ENCODE results near the gene BCORL1. TPM values are rescaled to one million over a fixed set of nuclear protein-coding genes. Genes with fewer than 3 reads are reported as not detected.

BCORL1 gene
- total RNA-seq, 1 experiment from 2014 or later, result 0.47 TPM

GRCh38 chrX:130066975-130067615, 84.7 kb downstream of the BCORL1 start:
- Histone ChIP-seq H3K27ac (no peak overlapping the region), H3K9me3 (replicated peaks) (no peaks in the 10 kb centered on the region), H3K27me3 (replicated peaks) (no peaks in the 10 kb centered on the region), H3K4me3 (no peak overlapping the region), H3K4me1 (replicated peaks) (no peaks in the 10 kb centered on the region), H3K36me3 (peaks cover 34% of the 10 kb centered on the region)
- no peak for DNase-seq (ENCODE audit: low read depth in 1 of 2, low spot score in 2 of 2)

- no peaks in the 10 kb centered on the region for H3K9me3 ChIP-seq (replicated peaks)
- H3K4me1 ChIP-seq (replicated peaks), result no peaks in the 10 kb centered on the region
- H3K4me3 ChIP-seq, result no peak overlapping the region
- peaks cover 39% of the 10 kb centered on the region for H3K36me3 ChIP-seq
- no peaks in the 10 kb centered on the region for H3K27me3 ChIP-seq (replicated peaks)
- no peak overlapping the region for H3K27ac ChIP-seq
- no peak for DNase-seq (ENCODE audit: low read depth in 1 of 2, low spot score in 2 of 2)
Measured at GRCh38 chrX:130071611-130072344, 89.3 kb downstream of the BCORL1 start.

- Histone ChIP-seq H3K4me3 (no peak overlapping the region), H3K36me3 (peaks cover 39% of the 10 kb centered on the region)
- no peak for DNase-seq (ENCODE audit: low read depth in 1 of 2, low spot score in 2 of 2)
Measured at GRCh38 chrX:130072345-130072740, 89.9 kb downstream of the BCORL1 start.

GRCh38 chrX:130075777-130076176, 93.3 kb downstream of the BCORL1 start:
- H3K4me3 ChIP-seq, result no peak overlapping the region
- no peaks in the 10 kb centered on the region for H3K27me3 ChIP-seq (replicated peaks)
- H3K27ac ChIP-seq, result no peak overlapping the region
- no peaks in the 10 kb centered on the region for H3K9me3 ChIP-seq (replicated peaks)
- DNase-seq (ENCODE audit: low read depth in 1 of 2, low spot score in 2 of 2), result no peak
- 0 out of 2 replicates have a peak, but pooled peaks cover 6% of the 10 kb centered on the region for H3K4me1 ChIP-seq (replicated peaks)
- peaks cover 39% of the 10 kb centered on the region for H3K36me3 ChIP-seq

More at GRCh38 chrX:130072345-130072740, 89.9 kb downstream of the BCORL1 start:
- Histone ChIP-seq H3K4me1 (replicated peaks) (no peaks in the 10 kb centered on the region), H3K9me3 (replicated peaks) (no peaks in the 10 kb centered on the region), H3K27me3 (replicated peaks) (no peaks in the 10 kb centered on the region), H3K27ac (no peak overlapping the region)

GRCh38 chrX:130079824-130080406, 97.5 kb downstream of the BCORL1 start:
- DNase-seq (ENCODE audit: low read depth in 1 of 2, low spot score in 2 of 2), result peak in 1 of 2 experiments; percentile 42
- Histone ChIP-seq H3K27me3 (replicated peaks) (no peaks in the 10 kb centered on the region), H3K36me3 (peaks cover 40% of the 10 kb centered on the region), H3K4me1 (replicated peaks) (peaks cover 40% of the 10 kb centered on the region), H3K27ac (no peak overlapping the region), H3K9me3 (replicated peaks) (no peaks in the 10 kb centered on the region), H3K4me3 (no peak overlapping the region)

- no peaks in the 10 kb centered on the region for H3K27me3 ChIP-seq (replicated peaks)
- H3K4me1 ChIP-seq (replicated peaks), result peaks cover 49% of the 10 kb centered on the region
- H3K9me3 ChIP-seq (replicated peaks), result no peaks in the 10 kb centered on the region
- no peak for DNase-seq (ENCODE audit: low read depth in 1 of 2, low spot score in 2 of 2)
- H3K4me3 ChIP-seq, result no peak overlapping the region
- H3K27ac ChIP-seq, result no peak overlapping the region
- peaks cover 46% of the 10 kb centered on the region for H3K36me3 ChIP-seq
Measured at GRCh38 chrX:130080791-130081367, 98.4 kb downstream of the BCORL1 start.

- Histone ChIP-seq H3K36me3 (peaks cover 51% of the 10 kb centered on the region), H3K9me3 (replicated peaks) (no peaks in the 10 kb centered on the region), H3K27ac (peak overlapping the region; percentile 48; the same call in 1 of the 2 replicates), H3K4me3 (no peak overlapping the region), H3K4me1 (replicated peaks) (peaks cover 56% of the 10 kb centered on the region), H3K27me3 (replicated peaks) (no peaks in the 10 kb centered on the region)
- DNase-seq (ENCODE audit: low read depth in 1 of 2, low spot score in 2 of 2), result no peak
Measured at GRCh38 chrX:130081421-130082045, 99.1 kb downstream of the BCORL1 start.

GRCh38 chrX:130082244-130083106, 100.0 kb downstream of the BCORL1 start:
- H3K27ac ChIP-seq, result peak overlapping the region; percentile 48
- H3K4me1 ChIP-seq (replicated peaks), result peaks cover 64% of the 10 kb centered on the region
- H3K9me3 ChIP-seq (replicated peaks), result no peaks in the 10 kb centered on the region
- DNase-seq (ENCODE audit: low read depth in 1 of 2, low spot score in 2 of 2), result peak; percentile 77 to 82
- peak overlapping the region; percentile 10; the same call in 1 of the 2 replicates for H3K4me3 ChIP-seq
- peaks cover 49% of the 10 kb centered on the region for H3K36me3 ChIP-seq
- H3K27me3 ChIP-seq (replicated peaks), result no peaks in the 10 kb centered on the region

GRCh38 chrX:130083107-130083490, 100.7 kb downstream of the BCORL1 start:
- Histone ChIP-seq H3K4me3 (no peak overlapping the region), H3K27ac (no peak overlapping the region), H3K36me3 (peaks cover 49% of the 10 kb centered on the region), H3K4me1 (replicated peaks) (peaks cover 64% of the 10 kb centered on the region), H3K9me3 (replicated peaks) (no peaks in the 10 kb centered on the region), H3K27me3 (replicated peaks) (no peaks in the 10 kb centered on the region)
- DNase-seq (ENCODE audit: low read depth in 1 of 2, low spot score in 2 of 2), result peak; percentile 37 to 47

GRCh38 chrX:130083656-130084382, 101.4 kb downstream of the BCORL1 start:
- Histone ChIP-seq H3K36me3 (peaks cover 43% of the 10 kb centered on the region), H3K27me3 (replicated peaks) (no peaks in the 10 kb centered on the region), H3K9me3 (replicated peaks) (no peaks in the 10 kb centered on the region), H3K4me1 (replicated peaks) (peaks cover 66% of the 10 kb centered on the region), H3K27ac (no peak overlapping the region), H3K4me3 (no peak overlapping the region)
- no peak for DNase-seq (ENCODE audit: low read depth in 1 of 2, low spot score in 2 of 2)

- no peak for DNase-seq (ENCODE audit: low read depth in 1 of 2, low spot score in 2 of 2)
- Histone ChIP-seq H3K27ac (no peak overlapping the region), H3K4me3 (no peak overlapping the region)
Measured at GRCh38 chrX:130084631-130085237, 102.3 kb downstream of the BCORL1 start.

More at GRCh38 chrX:130084631-130085237, 102.3 kb downstream of the BCORL1 start:
- Histone ChIP-seq H3K4me1 (replicated peaks) (peaks cover 73% of the 10 kb centered on the region), H3K36me3 (peaks cover 40% of the 10 kb centered on the region), H3K27me3 (replicated peaks) (no peaks in the 10 kb centered on the region), H3K9me3 (replicated peaks) (no peaks in the 10 kb centered on the region)
